OCI-LY7 (cell line): ENCODE results near the gene PSME3IP1.

Experiments used
- CTCF ChIP-seq: fragments of 200-600 bp; sonication (generic); conservative IDR thresholded peaks from 2 replicates; pipeline ENCODE4 v1.5.1; 2014; ENCODE audit warnings: mild to moderate bottlenecking, antibody characterized with exemption, low read length, moderate library complexity, mixed read lengths
- EZH2phosphoT487 ChIP-seq: fragments of 200-600 bp; sonication (generic); IDR thresholded peaks from 2 replicates; pipeline ENCODE4 v1.6.1; 2018; ENCODE audit warnings: low read depth, borderline replicate concordance, mild to moderate bottlenecking, mixed run types, antibody characterized with exemption, low read length, moderate library complexity, mixed read lengths

GRCh38 chr16:57178196-57178595, 7.6 kb downstream of the PSME3IP1 start:
- no peak for TF ChIP-seq CTCF
- TF ChIP-seq EZH2phosphoT487, result no peak
